ENCODE results near the gene NEIL3. TPM values are rescaled to one million over a fixed set of nuclear protein-coding genes. Genes with fewer than 3 reads are reported as not detected.

The NEIL3 gene
- total and polyA plus RNA-seq, 2 of the 8 experiments (the other 6 are each of a cell fraction or from before 2014, with no cell fraction given): 5.5 to 11.0 TPM

DNA sequence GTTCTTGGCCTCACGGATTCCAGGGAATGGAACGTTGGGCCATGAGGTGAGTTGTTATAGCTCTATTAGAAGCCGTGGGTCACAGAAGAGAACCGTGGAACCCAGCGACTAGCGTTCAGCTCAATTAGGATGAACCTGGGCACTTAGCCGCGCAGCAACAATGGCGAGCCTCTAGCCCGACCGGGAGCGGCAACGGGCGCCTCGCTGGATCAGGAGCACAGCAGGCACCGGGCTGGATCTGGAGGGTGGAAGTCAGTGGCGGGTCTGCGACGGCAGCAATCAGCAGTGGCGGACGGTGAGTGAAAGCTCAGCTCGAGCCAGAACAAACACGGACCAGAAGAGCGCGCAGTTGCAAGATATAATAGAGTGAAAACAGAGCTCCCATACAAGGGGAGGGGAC lies 98.3 kb downstream of the NEIL3 start:
- Histone ChIP-seq H3K18ac (ENCODE audit: extremely low read depth, low read length) (no peak overlapping the region), H3K27ac (ENCODE audit: low read depth, low read length) (no peak overlapping the region)
- CTCF ChIA-PET (ENCODE audit: partially characterized antibody): interaction anchor here (1.3 kb wide), 1 partner anchor 41 kb away, joined by 3 read pairs; no protein-coding TSS in a partner anchor
- TF ChIP-seq SIN3A (conservative IDR thresholded peaks at IDR 0.05 in 1 of 2, IDR thresholded peaks at IDR 0.05 in 1 of 2; ENCODE audit: low read depth in 1 of 2, low read length in 2 of 2) (no peak), POLR2AphosphoS5 (IDR thresholded peaks at IDR 0.05; ENCODE audit: low read depth, low read length) (no peak), MAFK (IDR thresholded peaks at IDR 0.05; ENCODE audit: low read depth, low read length) (no peak), YY1 (IDR thresholded peaks at IDR 0.05; ENCODE audit: low read depth, low read length) (no peak), GTF2F1 (IDR thresholded peaks at IDR 0.05; ENCODE audit: borderline replicate concordance, low read depth, low read length) (no peak), BCL11A (IDR thresholded peaks at IDR 0.05; ENCODE audit: low read depth in 2 of 2, low read length in 2 of 2) (no peak), KDM1A (IDR thresholded peaks at IDR 0.05; ENCODE audit: borderline replicate concordance, low read length) (no peak), KDM5A (IDR thresholded peaks at IDR 0.05; ENCODE audit: low read length) (no peak), TBP (IDR thresholded peaks at IDR 0.05; ENCODE audit: low read depth, low read length) (no peak), JUND (IDR thresholded peaks at IDR 0.05; ENCODE audit: low read length) (no peak), EP300 (IDR thresholded peaks at IDR 0.05; ENCODE audit: borderline replicate concordance in 1 of 2, low read depth in 2 of 2, low read length in 2 of 2) (no peak), TAF7 (optimal IDR thresholded peaks at IDR 0.05; ENCODE audit: borderline replicate concordance, low read depth, low read length) (no peak)
- TF ChIP-seq, protein P1, sequence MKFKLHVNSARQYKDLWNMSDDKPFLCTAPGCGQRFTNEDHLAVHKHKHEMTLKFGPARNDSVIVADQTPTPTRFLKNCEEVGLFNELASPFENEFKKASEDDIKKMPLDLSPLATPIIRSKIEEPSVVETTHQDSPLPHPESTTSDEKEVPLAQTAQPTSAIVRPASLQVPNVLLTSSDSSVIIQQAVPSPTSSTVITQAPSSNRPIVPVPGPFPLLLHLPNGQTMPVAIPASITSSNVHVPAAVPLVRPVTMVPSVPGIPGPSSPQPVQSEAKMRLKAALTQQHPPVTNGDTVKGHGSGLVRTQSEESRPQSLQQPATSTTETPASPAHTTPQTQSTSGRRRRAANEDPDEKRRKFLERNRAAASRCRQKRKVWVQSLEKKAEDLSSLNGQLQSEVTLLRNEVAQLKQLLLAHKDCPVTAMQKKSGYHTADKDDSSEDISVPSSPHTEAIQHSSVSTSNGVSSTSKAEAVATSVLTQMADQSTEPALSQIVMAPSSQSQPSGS (IDR thresholded peaks at IDR 0.05; ENCODE audit: low read length): no peak

More for the DNA sequence above, 98.3 kb downstream of the NEIL3 start:
- H2BK5ac ChIP-seq (ENCODE audit: low read depth, low read length): no peak overlapping the region
- no peak overlapping the region for H3K56ac ChIP-seq (replicated peaks; ENCODE audit: insufficient read length, low read depth, low read length)
- no peak overlapping the region for H4K8ac ChIP-seq (ENCODE audit: extremely low read depth, insufficient read depth, low read length)
- H3K14ac ChIP-seq (ENCODE audit: insufficient read length): no peak overlapping the region
- H3K79me1 ChIP-seq (ENCODE audit: low read depth, low read length): no peaks in the 10 kb centered on the region
- no peaks in the 10 kb centered on the region for H3K79me2 ChIP-seq (ENCODE audit: control insufficient read depth in 1 of 2, insufficient read depth in 2 of 2, low read length in 2 of 2)
- POLR2A ChIA-PET (ENCODE audit: partially characterized antibody): interaction anchor here (1.6 kb wide), 1 partner anchor 34 kb away, joined by 6 read pairs; the partner anchor contains the start of gene AGA
- H3K9me3 ChIP-seq (ENCODE audit: insufficient read depth in 2 of 2, low read depth in 1 of 2, low read length in 1 of 2): no peaks in the 10 kb centered on the region; a peak in 1 of 4 replicates
- WGBS, 2 experiments (ENCODE audit: extremely low coverage in 1 of 2, insufficient coverage in 1 of 2, insufficient read length in 1 of 2, insufficient replicate concordance in 2 of 2, low coverage in 1 of 2, low lambda C conversion rate in 2 of 2, missing lambda C conversion rate in 1 of 2): 97% methylated on average over 25 of the region's 25 CpGs; no CpG with 5 or more reads in 1 of the 2 experiments
- no peak overlapping the region for H3K4ac ChIP-seq (replicated peaks; ENCODE audit: insufficient read length, low read depth, low read length)
- no peak overlapping the region for H3K4me3 ChIP-seq (ENCODE audit: extremely low read depth in 1 of 4, insufficient read depth in 2 of 4, low read depth in 3 of 4, low read length in 4 of 4)
- no peak overlapping the region for H4K5ac ChIP-seq (ENCODE audit: insufficient read length, low read depth, low read length)
- no peak overlapping the region for H4K91ac ChIP-seq (replicated peaks; ENCODE audit: insufficient read length, low read length)
- H2BK15ac ChIP-seq (ENCODE audit: low read length): no peak overlapping the region
- no peaks in the 10 kb centered on the region for H3K23me2 ChIP-seq (ENCODE audit: low read depth, low read length)
- no peak overlapping the region for H2AFZ ChIP-seq (ENCODE audit: low read length)
- H2AK5ac ChIP-seq (ENCODE audit: low read depth, low read length): no peak overlapping the region
- no peak overlapping the region for H2BK12ac ChIP-seq (ENCODE audit: low read depth, low read length)
- no peak overlapping the region for H3K4me2 ChIP-seq (ENCODE audit: insufficient read depth in 1 of 2, low read depth in 2 of 2, low read length in 2 of 2)
- no peak overlapping the region for H2BK20ac ChIP-seq (ENCODE audit: low read length)
- FAIRE-seq: no peak
- no peak for DNase-seq (ENCODE audit: low read depth in 1 of 2, low spot score in 2 of 2)
- no peaks in the 10 kb centered on the region for H4K20me1 ChIP-seq (replicated peaks in 1 of 2; ENCODE audit: control insufficient read depth in 1 of 2, insufficient read depth in 2 of 2, low read length in 2 of 2)
- H3K23ac ChIP-seq (ENCODE audit: insufficient read length): no peak overlapping the region
- H3K9ac ChIP-seq (replicated peaks in 1 of 4; ENCODE audit: extremely low read depth in 1 of 4, low read depth in 3 of 4, low read length in 3 of 4): no peak overlapping the region
- H3K4me1 ChIP-seq (replicated peaks in 1 of 4; ENCODE audit: control insufficient read depth in 3 of 4, insufficient read depth in 4 of 4, low read length in 3 of 4): no peaks in the 10 kb centered on the region
- no peak overlapping the region for H2BK120ac ChIP-seq (replicated peaks; ENCODE audit: low read depth, low read length)
- H3K27me3 ChIP-seq (replicated peaks in 1 of 4; ENCODE audit: control insufficient read depth in 3 of 4, extremely low read depth in 1 of 4, insufficient read depth in 3 of 4, low read length in 3 of 4): no peaks in the 10 kb centered on the region
- no peaks in the 10 kb centered on the region for H3K36me3 ChIP-seq (ENCODE audit: control insufficient read depth in 2 of 4, insufficient read depth in 4 of 4, low read length in 3 of 4)

Data from H1 (cell line).